ENCODE data around the gene PLAC1.

The PLAC1 gene

GRCh38 chrX:134588806-134589205 lies 69.5 kb downstream of the PLAC1 start:
- DNase-seq (ENCODE audit: low read depth in 3 of 3) = no peak

- no peak for DNase-seq (ENCODE audit: low read depth in 3 of 3)
These were observed 77.4 kb downstream of the PLAC1 start for GRCh38 chrX:134580907-134581306.

- no peak for DNase-seq (ENCODE audit: low read depth in 3 of 3)
These were observed 84.6 kb downstream of the PLAC1 start for GRCh38 chrX:134573683-134574035.

- DNase-seq (ENCODE audit: low read depth in 3 of 3) = no peak
These were observed 85.2 kb downstream of the PLAC1 start for GRCh38 chrX:134572816-134573682.

- DNase-seq (ENCODE audit: low read depth in 3 of 3) = no peak
These were observed 86.5 kb downstream of the PLAC1 start for GRCh38 chrX:134571796-134572195.

- DNase-seq (ENCODE audit: low read depth in 3 of 3) = no peak
These were observed 87.4 kb downstream of the PLAC1 start for GRCh38 chrX:134570899-134571298.

GRCh38 chrX:134570509-134570846 lies 87.8 kb downstream of the PLAC1 start:
- no peak for DNase-seq (ENCODE audit: low read depth in 3 of 3)

GRCh38 chrX:134569306-134569705 lies 89.0 kb downstream of the PLAC1 start:
- DNase-seq (ENCODE audit: low read depth in 3 of 3) = no peak

GRCh38 chrX:134568285-134569016 lies 89.8 kb downstream of the PLAC1 start:
- no peak for DNase-seq (ENCODE audit: low read depth in 3 of 3)

- no peak for DNase-seq (ENCODE audit: low read depth in 3 of 3)
These were observed 91.8 kb downstream of the PLAC1 start for GRCh38 chrX:134566506-134566905.

GRCh38 chrX:134562002-134562401 lies 96.3 kb downstream of the PLAC1 start:
- no peak for DNase-seq (ENCODE audit: low read depth in 3 of 3)

- DNase-seq (ENCODE audit: low read depth in 3 of 3) = no peak
These were observed 100.1 kb downstream of the PLAC1 start for GRCh38 chrX:134558133-134558532.

- no peak for DNase-seq (ENCODE audit: low read depth in 3 of 3)
These were observed 104.0 kb downstream of the PLAC1 start for GRCh38 chrX:134554291-134554690.

GRCh38 chrX:134552351-134552750 lies 105.9 kb downstream of the PLAC1 start:
- DNase-seq (ENCODE audit: low read depth in 3 of 3) = no peak

- DNase-seq (ENCODE audit: low read depth in 3 of 3) = no peak
These were observed 106.8 kb downstream of the PLAC1 start for GRCh38 chrX:134551376-134552048.

- DNase-seq (ENCODE audit: low read depth in 3 of 3) = no peak
These were observed 109.7 kb downstream of the PLAC1 start for GRCh38 chrX:134548257-134549201.

- no peak for DNase-seq (ENCODE audit: low read depth in 3 of 3)
These were observed 111.1 kb downstream of the PLAC1 start for GRCh38 chrX:134547047-134547679.

GRCh38 chrX:134546187-134546586 lies 112.1 kb downstream of the PLAC1 start:
- DNase-seq (ENCODE audit: low read depth in 3 of 3) = no peak

GRCh38 chrX:134545510-134545909 lies 112.8 kb downstream of the PLAC1 start:
- DNase-seq (ENCODE audit: low read depth in 3 of 3) = no peak

- DNase-seq (ENCODE audit: low read depth in 3 of 3) = no peak
These were observed 113.6 kb downstream of the PLAC1 start for GRCh38 chrX:134544513-134545151.

- no peak for DNase-seq (ENCODE audit: low read depth in 3 of 3)
These were observed 114.1 kb downstream of the PLAC1 start for GRCh38 chrX:134544135-134544512.

Measured in stimulated activated CD4-positive, alpha-beta T cell treated with anti-CD3 and anti-CD28 coated beads, TNF-alpha, amount 100 ng/mL, for 24 hours (primary cell).